Non-pigmented ciliary epithelial cell (primary cell): ENCODE measurements around the gene CBFA2T3.

Experiments
- DNase-seq: peaks from one replicate; pipeline ENCODE4 v3.0.0-alpha.2; 2010; ENCODE audit warnings: low read depth

CBFA2T3 gene

GRCh38 chr16:88839026-88839529 lies 137.9 kb downstream of the CBFA2T3 start:
- no peak for DNase-seq

GRCh38 chr16:88838566-88838965 lies 138.4 kb downstream of the CBFA2T3 start:
- DNase-seq, result no peak

GRCh38 chr16:88837806-88838205 lies 139.2 kb downstream of the CBFA2T3 start:
- DNase-seq, result no peak

- DNase-seq, result no peak
These were observed 140.2 kb downstream of the CBFA2T3 start for GRCh38 chr16:88836791-88837190.

- no peak for DNase-seq
These were observed 141.2 kb downstream of the CBFA2T3 start for GRCh38 chr16:88835818-88836217.

- DNase-seq, result no peak
These were observed 141.6 kb downstream of the CBFA2T3 start for GRCh38 chr16:88835383-88835782.

GRCh38 chr16:88834670-88835069 lies 142.3 kb downstream of the CBFA2T3 start:
- DNase-seq, result no peak

- no peak for DNase-seq
These were observed 143.9 kb downstream of the CBFA2T3 start for GRCh38 chr16:88833086-88833485.

- DNase-seq, result no peak
These were observed 145.2 kb downstream of the CBFA2T3 start for GRCh38 chr16:88831838-88832237.

- DNase-seq, result no peak
These were observed 146.2 kb downstream of the CBFA2T3 start for GRCh38 chr16:88830783-88831182.

- DNase-seq, result no peak
These were observed 146.7 kb downstream of the CBFA2T3 start for GRCh38 chr16:88830258-88830657.

GRCh38 chr16:88828711-88829110 lies 148.3 kb downstream of the CBFA2T3 start:
- no peak for DNase-seq

GRCh38 chr16:88827727-88828126 lies 149.3 kb downstream of the CBFA2T3 start:
- no peak for DNase-seq

- no peak for DNase-seq
These were observed 150.8 kb downstream of the CBFA2T3 start for GRCh38 chr16:88826070-88826840.

GRCh38 chr16:88825146-88825545 lies 151.9 kb downstream of the CBFA2T3 start:
- DNase-seq, result no peak
